Body of pancreas (tissue), 4 donors: ENCODE data around the gene TNS3.

Experiments used
- CTCF ChIP-seq, 7 experiments: fragments of 450-650 bp in 4 of 7; fragments of 200-600 bp in 3 of 7; sonication (generic) in 3 of 7; IDR thresholded peaks; one replicate each; pipeline ENCODE4 v1.5.1; 2016 to 2019; ENCODE audit warnings: antibody characterized with exemption in 7 of 7
- POLR2A ChIP-seq, 3 donors: fragments of 450-650 bp; IDR thresholded peaks; one replicate each; pipeline ENCODE4 v1.6.1; 2016; ENCODE audit warnings: antibody characterized with exemption in 3 of 3, mild to moderate bottlenecking in 2 of 3

GRCh38 chr7:47440320-47440719 is 141.6 kb downstream of the TNS3 start:
- TF ChIP-seq CTCF (IDR thresholded peaks at IDR 0.05) (no peak), POLR2A (IDR thresholded peaks at IDR 0.05) (no peak)
